ENCODE data around the gene ULK4.

The ULK4 gene

GRCh38 chr3:41204369-41204768, 757.5 kb downstream of the ULK4 start:
- Histone ChIP-seq H3F3A (ENCODE audit: insufficient read depth) (0 out of 2 replicates have a peak, but pooled peaks cover 3% of the 10 kb centered on the region), H3K36me3 (ENCODE audit: low read length) (no peaks in the 10 kb centered on the region), H4K20me1 (ENCODE audit: low read depth, low read length) (peaks cover 85% of the 10 kb centered on the region), H3K79me2 (ENCODE audit: insufficient read depth, low read length) (peaks cover 98% of the 10 kb centered on the region), H3K9me2 (replicated peaks; ENCODE audit: insufficient read depth, low read length) (no peaks in the 10 kb centered on the region), H3K9ac (ENCODE audit: low read length) (no peak overlapping the region), H3K27ac (ENCODE audit: low read depth, low read length) (no peak overlapping the region), H3K27me3 (ENCODE audit: low read length) (no peaks in the 10 kb centered on the region), H3K9me3 (ENCODE audit: insufficient read depth, low read length) (no peaks in the 10 kb centered on the region), H3K4me2 (ENCODE audit: low read depth, low read length, poor library complexity, severe bottlenecking) (peak overlapping the region; percentile 79), H2AFZ (ENCODE audit: low read depth, low read length, severe bottlenecking) (no peak overlapping the region), H3K4me3 (ENCODE audit: insufficient read depth, low read length, poor library complexity, severe bottlenecking) (no peak overlapping the region)
- no peak for TF ChIP-seq CTCF (IDR thresholded peaks at IDR 0.05; ENCODE audit: insufficient read depth, low read length, poor library complexity, severe bottlenecking)
- TF ChIP-seq EZH2phosphoT487 (conservative IDR thresholded peaks at IDR 0.05; ENCODE audit: low read length) = no peak

- no peaks in the 10 kb centered on the region for H3K9me3 ChIP-seq (ENCODE audit: insufficient read depth, low read length)
- H4K20me1 ChIP-seq (ENCODE audit: low read depth, low read length) = peaks cover 70% of the 10 kb centered on the region
- H3K79me2 ChIP-seq (ENCODE audit: insufficient read depth, low read length) = peaks cover 83% of the 10 kb centered on the region
- no peak overlapping the region for H3K4me3 ChIP-seq (ENCODE audit: insufficient read depth, low read length, poor library complexity, severe bottlenecking)
- H3K9ac ChIP-seq (ENCODE audit: low read length) = peak overlapping the region; percentile 1; the same call in 1 of the 2 replicates
- no peaks in the 10 kb centered on the region for H3K9me2 ChIP-seq (replicated peaks; ENCODE audit: insufficient read depth, low read length)
- H3K4me2 ChIP-seq (ENCODE audit: low read depth, low read length, poor library complexity, severe bottlenecking) = peak overlapping the region; percentile 79
- H3K27me3 ChIP-seq (ENCODE audit: low read length) = no peaks in the 10 kb centered on the region
- TF ChIP-seq EZH2phosphoT487 (conservative IDR thresholded peaks at IDR 0.05; ENCODE audit: low read length) (no peak), CTCF (IDR thresholded peaks at IDR 0.05; ENCODE audit: insufficient read depth, low read length, poor library complexity, severe bottlenecking) (peak; percentile 33)
- peaks cover 5% of the 10 kb centered on the region; the same call in 1 of the 2 replicates for H3F3A ChIP-seq (ENCODE audit: insufficient read depth)
- no peak overlapping the region for H2AFZ ChIP-seq (ENCODE audit: low read depth, low read length, severe bottlenecking)
- H3K36me3 ChIP-seq (ENCODE audit: low read length) = no peaks in the 10 kb centered on the region
- H3K27ac ChIP-seq (ENCODE audit: low read depth, low read length) = no peak overlapping the region
Measured at GRCh38 chr3:41202834-41203345, 759.0 kb downstream of the ULK4 start.

GRCh38 chr3:41202075-41202833, 759.6 kb downstream of the ULK4 start:
- H3K79me2 ChIP-seq (ENCODE audit: insufficient read depth, low read length) = peaks cover 77% of the 10 kb centered on the region
- H3F3A ChIP-seq (ENCODE audit: insufficient read depth) = peaks cover 6% of the 10 kb centered on the region; the same call in 1 of the 2 replicates
- H3K36me3 ChIP-seq (ENCODE audit: low read length) = no peaks in the 10 kb centered on the region
- peak overlapping the region; percentile 1 for H3K9ac ChIP-seq (ENCODE audit: low read length)
- no peak overlapping the region for H2AFZ ChIP-seq (ENCODE audit: low read depth, low read length, severe bottlenecking)
- no peaks in the 10 kb centered on the region for H3K9me2 ChIP-seq (replicated peaks; ENCODE audit: insufficient read depth, low read length)
- H4K20me1 ChIP-seq (ENCODE audit: low read depth, low read length) = peaks cover 65% of the 10 kb centered on the region
- peak overlapping the region; percentile 79 for H3K4me2 ChIP-seq (ENCODE audit: low read depth, low read length, poor library complexity, severe bottlenecking)
- H3K27ac ChIP-seq (ENCODE audit: low read depth, low read length) = no peak overlapping the region
- no peaks in the 10 kb centered on the region for H3K9me3 ChIP-seq (ENCODE audit: insufficient read depth, low read length)
- peak overlapping the region; percentile 92 for H3K4me3 ChIP-seq (ENCODE audit: insufficient read depth, low read length, poor library complexity, severe bottlenecking)
- TF ChIP-seq EZH2phosphoT487 (conservative IDR thresholded peaks at IDR 0.05; ENCODE audit: low read length) (no peak), CTCF (IDR thresholded peaks at IDR 0.05; ENCODE audit: insufficient read depth, low read length, poor library complexity, severe bottlenecking) (no peak)
- H3K27me3 ChIP-seq (ENCODE audit: low read length) = no peaks in the 10 kb centered on the region

All from SU-DHL-6 (cell line).